ENCODE measurements around the gene GRIK3. TPM values are rescaled to one million over a fixed set of nuclear protein-coding genes. Genes with fewer than 3 reads are reported as not detected.

Gene GRIK3
- total RNA-seq, 2 experiments from 2014 or later, result not detected

DNA sequence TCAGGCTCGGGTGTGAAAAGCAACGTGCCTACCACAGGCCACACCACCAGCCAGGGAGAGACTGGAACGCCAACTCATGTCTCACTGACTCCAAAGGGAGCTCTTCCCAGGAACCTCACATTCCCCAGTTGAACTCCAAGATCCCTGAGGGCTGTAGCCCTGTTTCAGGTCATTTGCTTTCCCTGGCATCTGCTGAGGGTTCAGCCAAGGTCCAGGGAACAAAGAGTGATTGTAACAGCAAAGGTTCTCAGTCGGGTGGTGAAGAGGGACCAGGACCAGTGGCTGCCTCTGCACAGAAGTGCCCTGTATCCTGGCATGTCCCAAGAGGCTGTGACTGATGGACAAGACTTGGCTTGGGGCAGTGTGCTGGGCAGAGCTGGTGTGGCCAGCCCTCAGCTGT, 42.8 kb downstream of the GRIK3 start:
- Mint-ChIP-seq H3K4me1 (no peaks in the 10 kb centered on the region), H3K4me3 (no peak overlapping the region), H3K9me3 (ENCODE audit: low read depth) (no peaks in the 10 kb centered on the region), H3K27me3 (peaks cover 2% of the 10 kb centered on the region), H3K36me3 (no peaks in the 10 kb centered on the region), H3K27ac (no peak overlapping the region)
- DNase-seq, result no peak
- ATAC-seq, result no peak
- CTCF ChIA-PET, result no interaction called here

GRCh38 chr1:36990928-36991327, 43.4 kb downstream of the GRIK3 start:
- Mint-ChIP-seq H3K27ac (no peak overlapping the region), H3K36me3 (no peaks in the 10 kb centered on the region), H3K9me3 (ENCODE audit: low read depth) (no peaks in the 10 kb centered on the region), H3K27me3 (peaks cover 2% of the 10 kb centered on the region), H3K4me1 (no peaks in the 10 kb centered on the region), H3K4me3 (no peak overlapping the region)
- no peak for ATAC-seq
- no peak for DNase-seq
- CTCF ChIA-PET, result no interaction called here

DNA sequence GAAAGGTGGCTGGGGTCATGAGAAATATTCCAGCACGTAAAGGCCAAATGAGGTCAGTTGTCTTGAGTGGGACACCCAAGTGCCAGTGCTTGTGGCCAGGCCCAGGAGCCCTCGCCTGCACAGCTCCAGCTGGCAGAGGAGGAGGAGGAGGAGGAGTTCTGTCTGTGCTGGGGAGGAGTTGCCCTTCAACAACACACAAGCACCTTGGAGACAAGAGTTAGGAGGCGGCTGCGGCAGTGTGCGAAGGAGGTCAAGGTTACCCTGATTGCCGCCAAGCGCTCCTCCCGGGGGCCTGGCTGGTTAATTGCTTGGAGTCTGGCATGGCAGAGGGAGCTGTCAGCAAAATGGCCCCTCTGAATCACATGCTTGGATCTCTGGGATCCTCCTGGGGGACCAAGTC, 45.1 kb downstream of the GRIK3 start:
- Mint-ChIP-seq H3K4me3 (no peak overlapping the region), H3K9me3 (ENCODE audit: low read depth) (no peaks in the 10 kb centered on the region), H3K36me3 (no peaks in the 10 kb centered on the region), H3K27me3 (no peaks in the 10 kb centered on the region), H3K27ac (no peak overlapping the region), H3K4me1 (no peaks in the 10 kb centered on the region)
- DNase-seq (no peak), ATAC-seq (no peak)
- CTCF ChIA-PET, result no interaction called here

- CTCF ChIA-PET, result no interaction called here
- H3K27me3 Mint-ChIP-seq, result no peaks in the 10 kb centered on the region
- no peak overlapping the region for H3K27ac Mint-ChIP-seq
- no peak for ATAC-seq
- no peaks in the 10 kb centered on the region for H3K4me1 Mint-ChIP-seq
- H3K36me3 Mint-ChIP-seq, result no peaks in the 10 kb centered on the region
- DNase-seq, result no peak
- no peaks in the 10 kb centered on the region for H3K9me3 Mint-ChIP-seq (ENCODE audit: low read depth)
- no peak overlapping the region for H3K4me3 Mint-ChIP-seq
These were observed 45.5 kb downstream of the GRIK3 start for GRCh38 chr1:36988741-36989193.

GRCh38 chr1:36988321-36988720, 46.0 kb downstream of the GRIK3 start:
- no peaks in the 10 kb centered on the region for H3K4me1 Mint-ChIP-seq
- no peaks in the 10 kb centered on the region for H3K9me3 Mint-ChIP-seq (ENCODE audit: low read depth)
- DNase-seq, result no peak
- no peak overlapping the region for H3K27ac Mint-ChIP-seq
- CTCF ChIA-PET, result no interaction called here
- no peak overlapping the region for H3K4me3 Mint-ChIP-seq
- H3K27me3 Mint-ChIP-seq, result no peaks in the 10 kb centered on the region
- H3K36me3 Mint-ChIP-seq, result no peaks in the 10 kb centered on the region
- ATAC-seq, result no peak

GRCh38 chr1:36987276-36987675, 47.0 kb downstream of the GRIK3 start:
- H3K4me1 Mint-ChIP-seq, result no peaks in the 10 kb centered on the region
- CTCF ChIA-PET, result no interaction called here
- H3K4me3 Mint-ChIP-seq, result no peak overlapping the region
- ATAC-seq (no peak), DNase-seq (no peak)
- H3K9me3 Mint-ChIP-seq (ENCODE audit: low read depth), result no peaks in the 10 kb centered on the region
- no peaks in the 10 kb centered on the region for H3K36me3 Mint-ChIP-seq
- no peak overlapping the region for H3K27ac Mint-ChIP-seq
- H3K27me3 Mint-ChIP-seq, result no peaks in the 10 kb centered on the region

- CTCF ChIA-PET, result no interaction called here
- no peak for ATAC-seq
- H3K36me3 Mint-ChIP-seq, result no peaks in the 10 kb centered on the region
- H3K4me3 Mint-ChIP-seq, result no peak overlapping the region
- H3K27ac Mint-ChIP-seq, result no peak overlapping the region
- no peak for DNase-seq
- H3K27me3 Mint-ChIP-seq, result no peaks in the 10 kb centered on the region
- no peaks in the 10 kb centered on the region for H3K9me3 Mint-ChIP-seq (ENCODE audit: low read depth)
- no peaks in the 10 kb centered on the region for H3K4me1 Mint-ChIP-seq
These were observed 47.9 kb downstream of the GRIK3 start for GRCh38 chr1:36986241-36986985.

DNA sequence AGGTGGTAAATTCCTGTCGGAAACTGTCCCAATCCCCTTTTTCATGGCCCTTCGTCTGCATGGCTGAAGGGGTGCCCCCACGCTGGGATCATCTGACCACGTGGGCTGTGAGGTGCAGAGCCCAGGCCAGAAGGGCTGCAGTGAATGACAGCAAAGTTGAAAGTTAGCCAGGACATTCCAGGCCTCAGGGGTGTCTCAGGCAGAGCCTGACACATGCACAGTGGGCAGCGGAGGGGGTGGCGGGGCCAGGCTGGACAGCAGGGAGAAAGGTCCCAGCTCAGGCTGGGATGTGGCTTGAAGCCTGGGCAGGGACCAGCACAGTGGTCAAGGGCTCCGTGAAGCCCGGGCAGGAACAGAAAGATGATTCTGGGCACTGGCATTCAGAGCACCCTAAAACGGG, 49.6 kb downstream of the GRIK3 start:
- CTCF ChIA-PET, result no interaction called here
- no peak overlapping the region for H3K27ac Mint-ChIP-seq
- no peaks in the 10 kb centered on the region for H3K4me1 Mint-ChIP-seq
- no peak overlapping the region for H3K4me3 Mint-ChIP-seq
- no peaks in the 10 kb centered on the region for H3K9me3 Mint-ChIP-seq (ENCODE audit: low read depth)
- ATAC-seq (no peak), DNase-seq (no peak)
- no peaks in the 10 kb centered on the region for H3K27me3 Mint-ChIP-seq
- H3K36me3 Mint-ChIP-seq, result no peaks in the 10 kb centered on the region

DNA sequence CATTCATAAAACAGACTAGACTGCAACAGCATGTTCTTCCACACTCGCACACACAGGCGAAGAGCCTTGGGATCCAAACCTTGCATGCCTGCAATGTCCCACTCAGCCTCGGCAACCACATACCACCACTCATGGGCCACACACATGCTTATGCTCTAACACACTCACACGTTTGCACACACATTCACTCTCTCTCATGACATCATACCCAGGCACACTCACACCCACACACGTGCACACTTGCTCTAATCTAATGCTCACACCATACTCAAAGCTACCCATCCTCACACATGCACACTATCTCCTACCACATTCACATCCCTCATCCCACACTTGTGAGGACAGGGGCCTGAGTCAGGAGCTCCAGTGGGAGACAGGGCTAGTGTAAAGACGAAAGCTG, 50.3 kb downstream of the GRIK3 start:
- Mint-ChIP-seq H3K27ac (no peak overlapping the region), H3K27me3 (no peaks in the 10 kb centered on the region), H3K36me3 (no peaks in the 10 kb centered on the region), H3K9me3 (ENCODE audit: low read depth) (no peaks in the 10 kb centered on the region), H3K4me1 (no peaks in the 10 kb centered on the region), H3K4me3 (no peak overlapping the region)
- ATAC-seq (no peak), DNase-seq (no peak)
- CTCF ChIA-PET, result no interaction called here

- Mint-ChIP-seq H3K27ac (no peak overlapping the region), H3K9me3 (ENCODE audit: low read depth) (no peaks in the 10 kb centered on the region), H3K4me1 (no peaks in the 10 kb centered on the region), H3K4me3 (no peak overlapping the region), H3K27me3 (no peaks in the 10 kb centered on the region), H3K36me3 (no peaks in the 10 kb centered on the region)
- ATAC-seq (no peak), DNase-seq (no peak)
- CTCF ChIA-PET, result no interaction called here
These were observed 51.6 kb downstream of the GRIK3 start for GRCh38 chr1:36982709-36983108.

GRCh38 chr1:36981771-36982622, 52.3 kb downstream of the GRIK3 start:
- no peaks in the 10 kb centered on the region for H3K4me1 Mint-ChIP-seq
- no peaks in the 10 kb centered on the region for H3K36me3 Mint-ChIP-seq
- CTCF ChIA-PET, result no interaction called here
- H3K4me3 Mint-ChIP-seq, result no peak overlapping the region
- H3K27ac Mint-ChIP-seq, result no peak overlapping the region
- H3K27me3 Mint-ChIP-seq, result no peaks in the 10 kb centered on the region
- DNase-seq, result no peak
- no peak for ATAC-seq
- no peaks in the 10 kb centered on the region for H3K9me3 Mint-ChIP-seq (ENCODE audit: low read depth)

DNA sequence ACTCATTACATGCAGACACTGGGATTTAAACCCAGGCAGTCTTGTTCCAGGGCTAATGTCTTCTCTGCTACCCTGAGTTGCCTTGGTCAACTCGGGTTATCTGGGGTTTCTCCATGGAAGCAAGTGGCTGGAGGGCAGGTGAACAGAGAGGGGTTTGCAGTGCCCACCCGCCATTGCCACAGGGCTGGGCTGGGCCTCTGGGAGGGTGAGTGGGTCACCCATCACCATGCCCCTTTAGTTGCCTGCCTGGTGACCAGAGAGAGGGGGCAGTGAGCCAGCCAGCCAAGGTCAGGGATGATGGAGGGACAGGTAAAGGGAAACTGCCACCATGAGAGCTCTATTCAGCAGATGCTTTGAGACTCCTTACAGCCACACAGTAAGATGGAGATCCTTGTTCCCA, 53.2 kb downstream of the GRIK3 start:
- H3K4me3 Mint-ChIP-seq, result no peak overlapping the region
- CTCF ChIA-PET, result no interaction called here
- H3K27ac Mint-ChIP-seq, result no peak overlapping the region
- ATAC-seq, result no peak
- DNase-seq, result no peak
- H3K27me3 Mint-ChIP-seq, result no peaks in the 10 kb centered on the region
- H3K36me3 Mint-ChIP-seq, result no peaks in the 10 kb centered on the region
- H3K4me1 Mint-ChIP-seq, result no peaks in the 10 kb centered on the region
- H3K9me3 Mint-ChIP-seq (ENCODE audit: low read depth), result no peaks in the 10 kb centered on the region

DNA sequence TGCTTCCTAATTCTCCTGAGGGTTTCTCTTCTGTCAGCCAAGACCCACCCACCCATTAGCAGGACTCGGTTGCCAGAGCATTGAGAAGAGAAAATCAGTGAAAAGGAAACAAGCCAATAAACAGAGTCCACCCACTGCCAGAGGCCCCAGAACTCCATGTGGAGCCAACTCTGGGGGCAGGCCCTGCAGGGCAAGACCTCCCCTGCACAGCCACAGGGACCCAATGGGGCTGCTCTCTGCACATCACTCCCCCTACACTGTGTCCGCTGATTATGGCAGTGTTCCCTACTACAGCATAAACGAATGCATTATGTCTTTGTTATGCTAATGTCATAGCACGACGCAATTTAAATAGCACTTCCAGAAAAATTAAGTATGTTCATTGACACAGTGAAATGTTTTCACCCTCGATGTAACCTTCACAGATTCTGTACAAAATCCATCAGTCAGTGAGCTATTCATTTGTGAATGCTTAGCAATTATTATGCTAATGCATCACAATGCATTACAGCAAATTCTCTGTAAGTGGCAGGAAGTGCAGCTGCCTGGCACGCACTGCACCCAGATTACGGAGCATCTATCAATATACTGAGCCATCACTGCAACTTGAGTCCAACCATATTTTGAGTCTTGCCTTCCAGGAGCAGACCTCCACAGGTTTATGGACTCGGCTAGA, 56.4 kb downstream of the GRIK3 start:
- no peaks in the 10 kb centered on the region for H3K4me1 Mint-ChIP-seq
- ATAC-seq (no peak), DNase-seq (no peak)
- H3K27me3 Mint-ChIP-seq, result no peaks in the 10 kb centered on the region
- no peaks in the 10 kb centered on the region for H3K9me3 Mint-ChIP-seq (ENCODE audit: low read depth)
- H3K4me3 Mint-ChIP-seq, result no peak overlapping the region
- H3K27ac Mint-ChIP-seq, result no peak overlapping the region
- CTCF ChIA-PET, result no interaction called here
- no peaks in the 10 kb centered on the region for H3K36me3 Mint-ChIP-seq

DNA sequence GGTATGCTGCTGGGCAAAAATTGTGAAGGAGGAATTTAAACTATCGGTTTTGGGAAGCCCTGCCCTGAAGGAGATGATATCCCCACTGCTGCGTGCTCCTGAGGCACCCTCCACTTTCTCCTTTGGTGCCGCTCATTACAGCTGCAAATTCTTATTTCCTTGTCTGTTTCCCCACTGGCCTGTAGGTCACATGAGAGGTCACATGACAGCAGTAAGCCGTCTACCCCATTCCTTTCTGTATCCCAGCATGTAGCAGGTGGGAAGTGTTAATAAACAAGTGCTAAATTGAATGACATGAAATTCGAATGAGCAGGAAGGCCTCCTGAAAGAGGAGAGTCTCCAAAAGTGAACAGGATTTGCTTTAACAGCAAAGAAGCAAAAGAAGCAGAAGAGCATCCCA, 58.7 kb downstream of the GRIK3 start:
- H3K27me3 Mint-ChIP-seq, result no peaks in the 10 kb centered on the region
- CTCF ChIA-PET, result no interaction called here
- ATAC-seq, result no peak
- no peak overlapping the region for H3K4me3 Mint-ChIP-seq
- H3K36me3 Mint-ChIP-seq, result no peaks in the 10 kb centered on the region
- no peak overlapping the region for H3K27ac Mint-ChIP-seq
- H3K4me1 Mint-ChIP-seq, result no peaks in the 10 kb centered on the region
- no peak for DNase-seq
- no peaks in the 10 kb centered on the region for H3K9me3 Mint-ChIP-seq (ENCODE audit: low read depth)

All from activated CD8-positive, alpha-beta memory T cell treated with anti-CD3 and anti-CD28 coated beads, Interleukin-2, amount 10 ng/mL, durations not matched to agents 7 days and 5 days (primary cell).